ENCODE results near the gene RNMT.

Gene RNMT

DNA sequence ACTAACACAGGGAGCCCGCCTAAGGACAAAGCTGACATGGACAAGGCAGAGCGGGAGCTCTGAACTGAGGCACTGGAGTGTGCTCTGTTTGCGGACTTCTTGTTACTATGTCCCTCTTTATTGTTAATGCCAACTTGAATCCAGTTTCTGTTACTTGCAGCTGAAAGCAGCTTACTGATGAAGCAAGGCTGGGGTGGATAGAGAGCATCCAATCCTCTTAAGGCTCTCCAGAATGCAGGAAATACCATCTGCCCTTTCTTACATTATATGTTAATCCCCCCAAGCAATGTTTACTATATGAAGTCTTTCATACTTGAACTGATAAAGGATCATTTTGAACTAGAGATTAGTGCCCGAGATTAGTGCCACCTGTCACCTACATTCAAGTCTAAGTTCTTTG, 9.6 kb upstream of the RNMT start:
- H3K4me3 ChIP-seq (ENCODE audit: low read length) = no peak overlapping the region
- TF ChIP-seq, protein P1, sequence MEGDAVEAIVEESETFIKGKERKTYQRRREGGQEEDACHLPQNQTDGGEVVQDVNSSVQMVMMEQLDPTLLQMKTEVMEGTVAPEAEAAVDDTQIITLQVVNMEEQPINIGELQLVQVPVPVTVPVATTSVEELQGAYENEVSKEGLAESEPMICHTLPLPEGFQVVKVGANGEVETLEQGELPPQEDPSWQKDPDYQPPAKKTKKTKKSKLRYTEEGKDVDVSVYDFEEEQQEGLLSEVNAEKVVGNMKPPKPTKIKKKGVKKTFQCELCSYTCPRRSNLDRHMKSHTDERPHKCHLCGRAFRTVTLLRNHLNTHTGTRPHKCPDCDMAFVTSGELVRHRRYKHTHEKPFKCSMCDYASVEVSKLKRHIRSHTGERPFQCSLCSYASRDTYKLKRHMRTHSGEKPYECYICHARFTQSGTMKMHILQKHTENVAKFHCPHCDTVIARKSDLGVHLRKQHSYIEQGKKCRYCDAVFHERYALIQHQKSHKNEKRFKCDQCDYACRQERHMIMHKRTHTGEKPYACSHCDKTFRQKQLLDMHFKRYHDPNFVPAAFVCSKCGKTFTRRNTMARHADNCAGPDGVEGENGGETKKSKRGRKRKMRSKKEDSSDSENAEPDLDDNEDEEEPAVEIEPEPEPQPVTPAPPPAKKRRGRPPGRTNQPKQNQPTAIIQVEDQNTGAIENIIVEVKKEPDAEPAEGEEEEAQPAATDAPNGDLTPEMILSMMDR (conservative IDR thresholded peaks at IDR 0.05; ENCODE audit: low read depth, low read length) = no peak
- DNase-seq (ENCODE audit: low read depth) = no peak

DNA sequence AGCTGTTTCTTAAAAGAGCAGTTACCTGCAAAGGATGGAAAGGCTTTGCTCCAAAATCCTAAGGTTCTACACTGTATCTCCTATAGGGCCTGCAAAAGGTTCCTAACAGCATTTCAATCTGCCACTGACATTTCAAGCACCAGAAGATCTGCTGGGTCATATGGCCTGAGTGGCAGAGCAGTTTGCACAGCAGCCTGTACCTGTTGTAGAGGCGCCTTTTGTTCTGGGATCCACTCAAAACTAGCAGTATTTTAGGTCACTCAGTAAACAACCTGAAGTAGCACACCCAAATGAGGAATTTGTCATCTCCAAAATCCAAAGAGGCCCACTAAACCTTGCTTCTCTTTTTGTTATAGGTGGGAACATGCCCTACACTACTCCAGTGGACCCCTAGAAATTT, 6.3 kb upstream of the RNMT start:
- TF ChIP-seq, protein P1 (conservative IDR thresholded peaks at IDR 0.05; ENCODE audit: low read depth, low read length) = no peak

GRCh38 chr18:13720847-13721246, 5.6 kb upstream of the RNMT start:
- no peak overlapping the region for H3K4me3 ChIP-seq (ENCODE audit: low read length)
- no peak for DNase-seq (ENCODE audit: low read depth)
- TF ChIP-seq, protein P1 (conservative IDR thresholded peaks at IDR 0.05; ENCODE audit: low read depth, low read length) = no peak

More for the DNA sequence above, 6.3 kb upstream of the RNMT start:
- no peak for DNase-seq (ENCODE audit: low read depth)
- no peak overlapping the region for H3K4me3 ChIP-seq (ENCODE audit: low read length)

- no peak for DNase-seq (ENCODE audit: low read depth)
- TF ChIP-seq, protein P1 (conservative IDR thresholded peaks at IDR 0.05; ENCODE audit: low read depth, low read length) = no peak
- H3K4me3 ChIP-seq (ENCODE audit: low read length) = peak overlapping the region; percentile 94
These were observed 774 bp upstream of the RNMT start for GRCh38 chr18:13725566-13726231.

DNA sequence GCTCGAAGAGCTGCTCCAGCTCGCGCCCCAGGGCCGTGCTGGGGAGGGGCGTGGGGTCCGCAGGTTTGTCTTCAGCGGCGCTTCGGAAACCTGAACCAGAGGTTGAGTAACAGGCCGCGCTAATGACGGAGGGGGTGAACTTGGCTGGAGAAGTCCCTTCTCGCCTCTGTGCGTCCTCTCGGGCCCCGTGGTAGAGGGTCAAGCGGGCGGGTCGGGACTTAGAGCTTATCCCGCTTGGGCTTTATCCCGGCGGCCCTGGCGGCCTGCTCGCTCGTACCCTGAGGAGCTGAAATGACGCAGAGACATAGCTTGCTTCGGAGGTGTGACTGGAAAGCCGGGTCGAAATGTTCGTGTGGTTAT, 479 bp downstream of the RNMT start:
- peak overlapping the region; percentile 94 for H3K4me3 ChIP-seq (ENCODE audit: low read length)
- TF ChIP-seq, protein P1 (conservative IDR thresholded peaks at IDR 0.05; ENCODE audit: low read depth, low read length) = no peak
- peak; percentile 55 for DNase-seq (ENCODE audit: low read depth)

DNA sequence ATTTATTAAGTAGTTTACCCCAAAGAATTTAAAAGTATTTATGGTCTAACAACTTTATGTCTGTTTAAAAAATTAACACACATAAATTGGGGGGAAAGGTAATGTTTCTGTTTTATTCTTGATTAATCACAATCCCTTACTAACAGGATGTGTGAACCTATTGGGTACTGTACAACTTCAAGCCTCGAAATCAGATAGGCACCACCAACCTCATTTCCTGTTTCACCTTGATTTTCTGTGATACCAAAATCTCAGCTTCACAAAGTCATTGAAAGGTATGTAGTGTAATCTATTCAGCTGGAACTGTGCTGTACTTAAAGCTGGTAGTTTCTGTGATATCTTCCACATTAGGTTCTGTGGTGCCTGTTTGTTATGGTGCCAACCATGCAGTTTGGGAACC, 4.0 kb downstream of the RNMT start:
- DNase-seq (ENCODE audit: low read depth) = no peak
- TF ChIP-seq, protein P1 (conservative IDR thresholded peaks at IDR 0.05; ENCODE audit: low read depth, low read length) = no peak
- no peak overlapping the region for H3K4me3 ChIP-seq (ENCODE audit: low read length)

GRCh38 chr18:13735681-13736080, 9.2 kb downstream of the RNMT start:
- H3K4me3 ChIP-seq (ENCODE audit: low read length) = no peak overlapping the region
- no peak for DNase-seq (ENCODE audit: low read depth)
- TF ChIP-seq, protein P1 (conservative IDR thresholded peaks at IDR 0.05; ENCODE audit: low read depth, low read length) = no peak

Data from retinal pigment epithelial cell (primary cell).